Upper lobe of left lung (tissue), 4 donors: Measurements from ENCODE around the gene FARP1.

ENCODE experiments used
- CTCF ChIP-seq, 6 experiments: fragments of 450-650 bp in 4 of 6; fragments of 200-600 bp in 2 of 6; sonication (generic) in 2 of 6; IDR thresholded peaks; one replicate each; pipeline ENCODE4 v1.5.1; 2016 to 2019; ENCODE audit warnings: antibody characterized with exemption in 6 of 6
- POLR2A ChIP-seq, 4 donors: fragments of 450-650 bp; IDR thresholded peaks; one replicate each; pipeline ENCODE4 v1.5.1; 2016 to 2017; ENCODE audit warnings: antibody characterized with exemption in 4 of 4, mild to moderate bottlenecking in 2 of 4
- POLR2AphosphoS5 ChIP-seq, 2 donors: sonication (generic); formaldehyde crosslinking; IDR thresholded peaks; one replicate each; pipeline ENCODE4 v1.5.1; 2017; ENCODE audit warnings: antibody characterized with exemption in 2 of 2

DNA sequence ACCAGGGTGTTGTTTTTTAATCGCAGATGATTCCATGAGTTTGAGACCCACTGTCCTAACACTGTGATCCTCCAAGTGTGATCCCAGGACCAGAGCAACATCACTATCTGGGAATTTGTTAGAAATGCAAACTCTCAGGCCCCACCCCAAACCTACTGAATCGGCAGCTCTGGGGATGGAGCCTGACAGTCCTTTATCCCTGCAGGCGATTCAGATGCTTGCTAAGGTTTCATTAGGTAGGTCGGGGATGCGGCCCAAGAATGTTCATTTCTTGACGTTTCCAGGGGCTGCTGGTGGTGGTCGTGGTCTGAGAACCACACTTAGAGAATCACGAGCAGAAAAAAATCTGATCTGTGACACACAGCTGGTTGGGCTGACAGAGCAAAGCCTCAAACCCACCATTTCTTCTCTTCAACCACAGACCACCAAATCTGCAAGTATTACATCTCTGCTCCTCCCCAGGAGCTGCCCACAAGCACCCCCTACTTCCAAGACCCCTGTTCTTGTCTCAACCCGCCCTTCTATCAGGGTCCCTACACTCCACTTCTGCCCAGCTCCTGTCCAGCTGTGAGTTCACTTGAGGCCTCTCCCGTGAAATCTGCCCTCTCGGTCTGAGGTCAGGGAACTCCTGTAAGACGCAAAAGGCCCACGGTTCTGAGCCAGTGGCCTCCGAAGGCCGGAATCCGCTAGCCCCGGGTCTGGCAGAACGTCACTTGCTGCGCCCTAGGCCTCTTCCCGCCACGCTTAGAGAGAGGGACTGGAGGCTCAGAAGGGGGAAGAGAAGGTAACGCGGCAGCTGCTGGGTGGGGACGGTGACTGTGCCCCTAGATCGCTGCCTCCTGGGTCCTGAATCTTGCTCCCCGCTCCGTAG, 1.1 kb upstream of the FARP1 start:
- no peak for TF ChIP-seq POLR2AphosphoS5 (IDR thresholded peaks at IDR 0.05)
- no peak for TF ChIP-seq POLR2A (IDR thresholded peaks at IDR 0.05)
- no peak for TF ChIP-seq CTCF (IDR thresholded peaks at IDR 0.05)
